ENCODE results near the gene IL4R. TPM values are rescaled to one million over a fixed set of nuclear protein-coding genes. Genes with fewer than 3 reads are reported as not detected.
"Not testable (repeated sequence)": the region's sequence is repeated elsewhere in the genome, so short reads cannot be mapped to it uniquely, and the experiment has no call there.

IL4R gene
- total and polyA plus RNA-seq, 2 donors (not counting 1 experiment from before 2014, with no cell fraction given), result 17.1 to 23.6 TPM

- H3K4me1 ChIP-seq (ENCODE audit: control insufficient read depth, extremely low read depth, insufficient read depth, low read length), result peaks cover 19% of the 10 kb centered on the region
- peak overlapping the region; percentile 91 for H3K27ac ChIP-seq (ENCODE audit: insufficient read depth, low read length)
- H3K4me3 ChIP-seq (replicated peaks in 1 of 4; ENCODE audit: control extremely low read depth in 1 of 4, insufficient read depth in 1 of 4, low read depth in 3 of 4, low read length in 4 of 4), result no peak overlapping the region
- H3K4me2 ChIP-seq (ENCODE audit: extremely low read depth, insufficient read depth, low read length), result peak overlapping the region; percentile 53
- H3K9me3 ChIP-seq (ENCODE audit: control insufficient read depth, insufficient read depth, low read depth, low read length), result no peaks in the 10 kb centered on the region
- DNase-seq (ENCODE audit: low read depth in 2 of 2), result peak; percentile 94 to 98
- H3K79me2 ChIP-seq (ENCODE audit: control insufficient read depth, insufficient read depth, low read length), result peaks cover 45% of the 10 kb centered on the region
- no peak overlapping the region for H2AFZ ChIP-seq (ENCODE audit: low read length)
- peak overlapping the region; percentile 70 for H3K9ac ChIP-seq (ENCODE audit: insufficient read depth, low read length)
- no peaks in the 10 kb centered on the region for H4K20me1 ChIP-seq (ENCODE audit: control insufficient read depth, extremely low read depth, insufficient read depth, low read length)
- H3K27me3 ChIP-seq (ENCODE audit: control insufficient read depth, insufficient read depth, low read length), result no peaks in the 10 kb centered on the region
- H3K36me3 ChIP-seq (ENCODE audit: control insufficient read depth, insufficient read depth, low read length), result no peaks in the 10 kb centered on the region
- TF ChIP-seq CTCF (conservative IDR thresholded peaks at IDR 0.05 in 1 of 2, IDR thresholded peaks at IDR 0.05 in 1 of 2; ENCODE audit: low read depth in 1 of 2, low read length in 2 of 2), result no peak
- no peak for TF ChIP-seq EZH2 (IDR thresholded peaks at IDR 0.05; ENCODE audit: low read length, missing control alignments)
Measured at GRCh38 chr16:27326738-27327585, 13.2 kb downstream of the IL4R start.

- no peaks in the 10 kb centered on the region for H3K27me3 ChIP-seq (ENCODE audit: control insufficient read depth, insufficient read depth, low read length)
- H3K9me3 ChIP-seq (ENCODE audit: control insufficient read depth, insufficient read depth, low read depth, low read length), result no peaks in the 10 kb centered on the region
- H3K4me3 ChIP-seq (replicated peaks in 1 of 4; ENCODE audit: control extremely low read depth in 1 of 4, insufficient read depth in 1 of 4, low read depth in 3 of 4, low read length in 4 of 4), result no peak overlapping the region
- no peaks in the 10 kb centered on the region for H3K36me3 ChIP-seq (ENCODE audit: control insufficient read depth, insufficient read depth, low read length)
- peak overlapping the region; percentile 91 for H3K27ac ChIP-seq (ENCODE audit: insufficient read depth, low read length)
- H3K79me2 ChIP-seq (ENCODE audit: control insufficient read depth, insufficient read depth, low read length), result peaks cover 40% of the 10 kb centered on the region
- H3K9ac ChIP-seq (ENCODE audit: insufficient read depth, low read length), result peak overlapping the region; percentile 70
- no peak for DNase-seq (ENCODE audit: low read depth in 2 of 2)
- TF ChIP-seq CTCF (conservative IDR thresholded peaks at IDR 0.05 in 1 of 2, IDR thresholded peaks at IDR 0.05 in 1 of 2; ENCODE audit: low read depth in 1 of 2, low read length in 2 of 2) (no peak), EZH2 (IDR thresholded peaks at IDR 0.05; ENCODE audit: low read length, missing control alignments) (no peak)
- peak overlapping the region; percentile 53 for H3K4me2 ChIP-seq (ENCODE audit: extremely low read depth, insufficient read depth, low read length)
- H2AFZ ChIP-seq (ENCODE audit: low read length), result no peak overlapping the region
- peaks cover 19% of the 10 kb centered on the region for H3K4me1 ChIP-seq (ENCODE audit: control insufficient read depth, extremely low read depth, insufficient read depth, low read length)
- no peaks in the 10 kb centered on the region for H4K20me1 ChIP-seq (ENCODE audit: control insufficient read depth, extremely low read depth, insufficient read depth, low read length)
Measured at GRCh38 chr16:27327586-27327915, 13.8 kb downstream of the IL4R start.

GRCh38 chr16:27328937-27329336 is 15.2 kb downstream of the IL4R start:
- no peaks in the 10 kb centered on the region for H3K27me3 ChIP-seq (ENCODE audit: control insufficient read depth, insufficient read depth, low read length)
- no peak overlapping the region for H2AFZ ChIP-seq (ENCODE audit: low read length)
- H3K36me3 ChIP-seq (ENCODE audit: control insufficient read depth, insufficient read depth, low read length), result no peaks in the 10 kb centered on the region
- H3K27ac ChIP-seq (ENCODE audit: insufficient read depth, low read length), result peak overlapping the region; percentile 76
- H3K79me2 ChIP-seq (ENCODE audit: control insufficient read depth, insufficient read depth, low read length), result peaks cover 30% of the 10 kb centered on the region
- no peak overlapping the region for H3K4me2 ChIP-seq (ENCODE audit: extremely low read depth, insufficient read depth, low read length)
- no peak overlapping the region for H3K4me3 ChIP-seq (replicated peaks in 1 of 4; ENCODE audit: control extremely low read depth in 1 of 4, insufficient read depth in 1 of 4, low read depth in 3 of 4, low read length in 4 of 4)
- H3K9ac ChIP-seq (ENCODE audit: insufficient read depth, low read length), result no peak overlapping the region
- TF ChIP-seq CTCF (conservative IDR thresholded peaks at IDR 0.05 in 1 of 2, IDR thresholded peaks at IDR 0.05 in 1 of 2; ENCODE audit: low read depth in 1 of 2, low read length in 2 of 2) (no peak), EZH2 (IDR thresholded peaks at IDR 0.05; ENCODE audit: low read length, missing control alignments) (no peak)
- peaks cover 19% of the 10 kb centered on the region for H3K4me1 ChIP-seq (ENCODE audit: control insufficient read depth, extremely low read depth, insufficient read depth, low read length)
- DNase-seq (ENCODE audit: low read depth in 2 of 2), result no peak
- no peaks in the 10 kb centered on the region for H4K20me1 ChIP-seq (ENCODE audit: control insufficient read depth, extremely low read depth, insufficient read depth, low read length)
- H3K9me3 ChIP-seq (ENCODE audit: control insufficient read depth, insufficient read depth, low read depth, low read length), result no peaks in the 10 kb centered on the region

- not testable (repeated sequence) for H3K9me3 ChIP-seq (ENCODE audit: control insufficient read depth, insufficient read depth, low read depth, low read length); H4K20me1 ChIP-seq (ENCODE audit: control insufficient read depth, extremely low read depth, insufficient read depth, low read length); H2AFZ ChIP-seq (ENCODE audit: low read length); H3K36me3 ChIP-seq (ENCODE audit: control insufficient read depth, insufficient read depth, low read length); H3K27me3 ChIP-seq (ENCODE audit: control insufficient read depth, insufficient read depth, low read length); H3K4me3 ChIP-seq (replicated peaks in 1 of 4; ENCODE audit: control extremely low read depth in 1 of 4, insufficient read depth in 1 of 4, low read depth in 3 of 4, low read length in 4 of 4)
- peak; percentile 44 to 74 for DNase-seq (ENCODE audit: low read depth in 2 of 2)
- peaks cover 25% of the 10 kb centered on the region for H3K79me2 ChIP-seq (ENCODE audit: control insufficient read depth, insufficient read depth, low read length)
- H3K4me2 ChIP-seq (ENCODE audit: extremely low read depth, insufficient read depth, low read length), result peak overlapping the region; percentile 48
- peak overlapping the region; percentile 20 for H3K9ac ChIP-seq (ENCODE audit: insufficient read depth, low read length)
- peaks cover 19% of the 10 kb centered on the region for H3K4me1 ChIP-seq (ENCODE audit: control insufficient read depth, extremely low read depth, insufficient read depth, low read length)
- H3K27ac ChIP-seq (ENCODE audit: insufficient read depth, low read length), result peak overlapping the region; percentile 76
Measured at GRCh38 chr16:27329376-27330079, 15.8 kb downstream of the IL4R start.

Data from fibroblast of lung (primary cell).